Progenitor cell of endocrine pancreas (in vitro differentiated cells): ENCODE measurements around the gene BAIAP3. TPM values are rescaled to one million over a fixed set of nuclear protein-coding genes. Genes with fewer than 3 reads are reported as not detected.

Experiments
- DNase-seq: peaks from one replicate; pipeline ENCODE4 v3.0.0; 2021; ENCODE audit warnings: low spot score; ENCODE audit not compliant: unreplicated experiment
- H3K27ac Mint-ChIP-seq: 2 replicates; pipeline ENCODE4 v1.8.0; 2021; ENCODE audit warnings: mild to moderate bottlenecking, moderate library complexity, mixed read lengths
- H3K27me3 Mint-ChIP-seq: 2 replicates; pipeline ENCODE4 v1.8.0; 2021; ENCODE audit warnings: mixed read lengths
- H3K36me3 Mint-ChIP-seq: 2 replicates; pipeline ENCODE4 v1.8.0; 2022; ENCODE audit warnings: mixed read lengths; ENCODE audit not compliant: insufficient read depth
- H3K4me1 Mint-ChIP-seq: 2 replicates; pipeline ENCODE4 v1.8.0; 2021; ENCODE audit warnings: low read depth, mixed read lengths
- H3K4me3 Mint-ChIP-seq: 2 replicates; pipeline ENCODE4 v1.8.0; 2021; ENCODE audit warnings: low read depth, mild to moderate bottlenecking, moderate library complexity, mixed read lengths
- H3K9me3 Mint-ChIP-seq: 2 replicates; pipeline ENCODE4 v1.8.0; 2021; ENCODE audit warnings: low read depth, mixed read lengths
- total RNA-seq: library from RNA; stranded (reverse); gene quantifications from 2 replicates; pipeline ENCODE4 v1.2.1, GENCODE V29; 2021
- TF ChIP-seq, protein P1 (sequence below): fragments of 200-600 bp; sonication (generic); IDR thresholded peaks from one replicate; pipeline ENCODE4 v1.5.0; 2021; ENCODE audit warnings: antibody characterized with exemption, mild to moderate bottlenecking; ENCODE audit not compliant: unreplicated experiment

BAIAP3 gene
- total RNA-seq, 1 donor from 2014 or later: 17.5 TPM

DNA sequence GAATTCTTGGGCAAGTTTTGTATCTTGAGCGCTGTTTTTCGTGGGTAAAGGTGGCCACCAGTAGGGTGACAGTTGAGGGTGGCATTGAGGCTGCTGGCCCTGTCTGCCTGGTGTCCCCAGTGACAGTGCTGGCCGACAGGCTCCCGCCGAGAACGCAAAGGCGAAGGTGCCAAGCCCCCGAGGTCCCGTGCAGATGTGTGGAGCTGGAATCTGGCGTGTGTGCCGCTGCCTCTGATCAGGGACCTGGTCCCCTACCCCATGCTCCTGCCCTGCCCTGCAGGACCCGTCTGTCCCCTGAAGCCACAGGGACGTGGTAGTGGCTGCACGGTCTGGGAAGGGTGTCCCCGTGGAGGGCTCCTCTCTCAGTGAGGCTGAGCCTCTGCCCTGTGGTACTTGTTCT lies 20.5 kb upstream of the BAIAP3 start:
- Mint-ChIP-seq H3K27ac (peak overlapping the region; percentile 67), H3K4me1 (peaks cover 19% of the 10 kb centered on the region), H3K27me3 (no peaks in the 10 kb centered on the region), H3K9me3 (no peaks in the 10 kb centered on the region), H3K4me3 (peak overlapping the region; percentile 48), H3K36me3 (peaks cover 9% of the 10 kb centered on the region)
- TF ChIP-seq, protein P1, sequence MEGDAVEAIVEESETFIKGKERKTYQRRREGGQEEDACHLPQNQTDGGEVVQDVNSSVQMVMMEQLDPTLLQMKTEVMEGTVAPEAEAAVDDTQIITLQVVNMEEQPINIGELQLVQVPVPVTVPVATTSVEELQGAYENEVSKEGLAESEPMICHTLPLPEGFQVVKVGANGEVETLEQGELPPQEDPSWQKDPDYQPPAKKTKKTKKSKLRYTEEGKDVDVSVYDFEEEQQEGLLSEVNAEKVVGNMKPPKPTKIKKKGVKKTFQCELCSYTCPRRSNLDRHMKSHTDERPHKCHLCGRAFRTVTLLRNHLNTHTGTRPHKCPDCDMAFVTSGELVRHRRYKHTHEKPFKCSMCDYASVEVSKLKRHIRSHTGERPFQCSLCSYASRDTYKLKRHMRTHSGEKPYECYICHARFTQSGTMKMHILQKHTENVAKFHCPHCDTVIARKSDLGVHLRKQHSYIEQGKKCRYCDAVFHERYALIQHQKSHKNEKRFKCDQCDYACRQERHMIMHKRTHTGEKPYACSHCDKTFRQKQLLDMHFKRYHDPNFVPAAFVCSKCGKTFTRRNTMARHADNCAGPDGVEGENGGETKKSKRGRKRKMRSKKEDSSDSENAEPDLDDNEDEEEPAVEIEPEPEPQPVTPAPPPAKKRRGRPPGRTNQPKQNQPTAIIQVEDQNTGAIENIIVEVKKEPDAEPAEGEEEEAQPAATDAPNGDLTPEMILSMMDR: no peak
- DNase-seq: no peak

DNA sequence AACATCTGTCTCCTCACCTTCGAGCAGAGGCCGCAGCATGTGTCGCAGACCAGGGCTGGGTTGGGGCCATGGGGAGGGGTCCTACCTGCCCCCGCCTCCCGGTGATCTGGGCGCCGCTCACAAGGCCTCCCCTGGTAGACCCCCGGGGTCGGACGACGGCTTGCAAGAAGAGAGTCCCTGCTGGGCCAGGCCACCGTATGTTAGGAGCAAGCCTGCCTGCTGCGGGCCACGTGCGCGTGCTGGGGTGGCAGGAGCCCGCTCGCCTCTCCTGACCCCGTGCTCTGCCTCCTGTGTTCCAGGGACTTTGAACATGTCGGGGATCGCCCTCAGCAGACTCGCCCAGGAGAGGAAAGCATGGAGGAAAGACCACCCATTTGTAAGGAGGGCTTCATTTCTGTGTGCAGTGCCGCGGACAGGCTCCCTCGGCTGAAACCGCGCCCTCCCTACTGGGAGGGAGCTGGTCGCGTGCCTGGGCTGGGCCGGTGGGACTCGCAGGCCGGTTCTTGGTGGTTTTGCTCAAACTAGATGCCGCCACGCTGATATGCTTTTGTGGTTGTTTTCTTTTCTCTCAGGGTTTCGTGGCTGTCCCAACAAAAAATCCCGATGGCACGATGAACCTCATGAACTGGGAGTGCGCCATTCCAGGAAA lies 19.6 kb upstream of the BAIAP3 start:
- peaks cover 19% of the 10 kb centered on the region for H3K4me1 Mint-ChIP-seq
- no peaks in the 10 kb centered on the region for H3K9me3 Mint-ChIP-seq
- H3K4me3 Mint-ChIP-seq: no peak overlapping the region
- DNase-seq: no peak
- peaks cover 13% of the 10 kb centered on the region for H3K36me3 Mint-ChIP-seq
- TF ChIP-seq, protein P1: no peak
- H3K27ac Mint-ChIP-seq: peak overlapping the region; percentile 76
- H3K27me3 Mint-ChIP-seq: no peaks in the 10 kb centered on the region

DNA sequence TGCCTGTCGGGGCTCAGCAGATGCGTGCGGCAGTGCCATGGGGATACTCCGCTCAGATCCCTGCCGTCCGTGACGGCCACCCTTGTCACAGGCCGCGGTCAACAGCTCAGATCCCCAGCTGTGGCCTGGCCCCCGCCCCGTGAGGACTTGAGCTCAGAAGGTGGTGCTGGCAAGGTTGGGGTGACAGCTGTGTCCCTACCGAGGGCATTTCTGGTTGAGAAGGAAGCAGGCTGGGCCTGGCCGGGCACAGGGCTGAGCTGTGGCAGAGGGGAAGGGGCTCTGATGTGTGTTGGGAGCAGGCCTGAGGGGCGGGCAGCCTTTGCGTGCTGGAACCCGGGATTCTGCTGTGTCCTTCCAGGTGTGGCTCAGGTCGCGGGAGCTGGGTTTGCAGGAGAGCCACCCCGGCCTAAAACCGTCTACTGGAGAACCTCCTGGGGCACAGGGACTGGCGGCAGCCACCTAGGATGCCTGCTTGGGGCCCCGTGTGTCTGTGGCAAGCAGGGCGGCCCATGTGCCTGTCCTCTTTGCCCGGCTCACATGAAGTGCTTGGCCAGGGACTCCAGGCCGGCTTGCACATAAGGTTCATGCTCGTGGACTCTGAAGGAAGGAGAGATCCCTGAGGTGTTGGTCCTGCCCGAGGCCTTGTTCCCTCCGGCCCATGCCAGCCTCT lies 18.9 kb upstream of the BAIAP3 start:
- peaks cover 16% of the 10 kb centered on the region for H3K36me3 Mint-ChIP-seq
- no peaks in the 10 kb centered on the region for H3K9me3 Mint-ChIP-seq
- no peak for DNase-seq
- no peaks in the 10 kb centered on the region for H3K27me3 Mint-ChIP-seq
- H3K4me1 Mint-ChIP-seq: peaks cover 19% of the 10 kb centered on the region
- TF ChIP-seq, protein P1: no peak
- H3K4me3 Mint-ChIP-seq: no peak overlapping the region
- H3K27ac Mint-ChIP-seq: peak overlapping the region; percentile 76

DNA sequence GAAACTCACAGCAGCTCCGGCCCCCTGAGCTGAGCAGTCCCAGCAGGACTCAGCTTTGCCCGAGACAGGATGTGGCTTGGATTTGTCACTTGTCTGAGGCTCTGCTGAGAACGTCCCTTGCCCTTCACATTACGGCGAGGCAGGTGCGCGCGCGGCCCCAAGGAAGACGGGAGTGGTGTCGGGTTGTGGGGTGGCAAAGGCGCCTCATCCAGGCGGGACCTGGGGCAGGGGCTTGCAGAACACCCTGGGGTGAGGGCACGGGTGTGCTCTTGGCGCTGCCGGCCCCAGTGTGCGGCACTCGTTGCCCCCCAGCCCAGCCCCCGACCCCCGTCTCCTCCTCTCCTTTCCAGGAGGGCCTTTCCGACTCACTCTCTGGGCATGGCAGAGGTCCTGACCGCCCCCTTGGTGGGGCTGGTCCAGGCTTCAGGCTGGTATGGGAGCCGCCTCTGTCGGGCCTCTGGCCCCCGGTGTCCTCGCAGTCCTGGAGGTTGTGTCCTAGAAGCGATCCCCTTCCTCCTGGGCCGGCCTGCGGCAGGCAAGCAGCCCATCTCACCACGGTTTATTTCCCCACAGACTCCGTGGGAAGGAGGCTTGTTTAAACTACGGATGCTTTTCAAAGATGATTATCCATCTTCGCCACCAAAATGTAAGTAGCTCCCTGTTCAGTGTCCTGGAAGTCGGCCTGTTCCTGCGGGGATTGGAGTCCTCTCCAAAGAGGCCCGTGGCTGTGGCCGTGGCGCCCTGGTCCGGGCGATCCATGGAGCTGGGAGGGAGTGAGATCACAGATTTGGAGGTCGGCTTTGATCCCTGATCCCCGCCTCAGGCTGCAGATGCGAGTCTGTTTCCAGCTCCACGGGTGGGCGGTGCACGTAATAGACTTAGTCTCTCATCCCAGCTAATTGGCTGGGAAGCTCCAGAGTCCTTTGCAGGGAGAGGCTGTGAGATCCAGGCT lies 18.1 kb upstream of the BAIAP3 start:
- peaks cover 16% of the 10 kb centered on the region for H3K4me1 Mint-ChIP-seq
- no peaks in the 10 kb centered on the region for H3K9me3 Mint-ChIP-seq
- no peaks in the 10 kb centered on the region for H3K27me3 Mint-ChIP-seq
- TF ChIP-seq, protein P1: no peak
- DNase-seq: no peak
- no peak overlapping the region for H3K4me3 Mint-ChIP-seq
- H3K36me3 Mint-ChIP-seq: peaks cover 14% of the 10 kb centered on the region
- H3K27ac Mint-ChIP-seq: no peak overlapping the region

DNA sequence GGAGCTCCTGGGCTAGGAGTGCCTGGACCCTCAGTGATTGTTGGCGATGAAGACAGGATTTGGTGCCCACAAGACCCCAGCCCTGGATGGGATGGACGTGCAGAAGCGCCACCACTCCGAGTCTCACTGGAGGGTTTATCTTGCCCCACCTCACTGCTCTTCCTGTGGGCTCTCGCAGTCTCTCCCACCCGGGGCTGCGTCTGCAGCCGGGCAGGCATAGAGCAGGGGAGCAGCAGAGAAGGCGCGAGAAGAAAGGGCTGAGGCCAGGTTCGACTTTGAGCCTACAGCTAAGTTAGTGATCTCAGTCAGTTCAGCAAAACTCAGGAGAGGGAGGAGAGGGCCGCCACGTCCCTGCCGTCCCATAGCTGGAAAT lies 17.4 kb upstream of the BAIAP3 start:
- peaks cover 9% of the 10 kb centered on the region for H3K4me1 Mint-ChIP-seq
- no peak overlapping the region for H3K4me3 Mint-ChIP-seq
- H3K27ac Mint-ChIP-seq: peak overlapping the region; percentile 13
- H3K9me3 Mint-ChIP-seq: no peaks in the 10 kb centered on the region
- TF ChIP-seq, protein P1: no peak
- H3K36me3 Mint-ChIP-seq: peaks cover 14% of the 10 kb centered on the region
- H3K27me3 Mint-ChIP-seq: no peaks in the 10 kb centered on the region
- DNase-seq: no peak
